K562 (cell line): ENCODE results near the gene RAB27B. TPM values are rescaled to one million over a fixed set of nuclear protein-coding genes. Genes with fewer than 3 reads are reported as not detected.

Experiments
- ATAC-seq: fragments of 200-7000 bp; cut with Tn5 transposase; 3 replicates; pipeline ENCODE4 v1.9.1; 2020; ENCODE audit warnings: moderate library complexity
- BruUV-seq: library from RNA; stranded (reverse); fragments of 400-500 nt; replicated peaks from 2 replicates; lab custom pipeline; 2021; lab: Mats Ljungman, UMichigan
- CTCF ChIA-PET: fragments of 300-600 bp; formaldehyde crosslinking; extraction: SDS; loops from one replicate; lab custom pipeline; 2021; ENCODE audit warnings: low intra/inter-chr PET ratio; lab: Yijun Ruan, JAX
- POLR2A ChIA-PET: fragments of 300-600, 350-650 bp; sonication (Branson Sonifier 250); formaldehyde crosslinking; extraction: SDS; loops from one replicate; lab custom pipeline; 2021; ENCODE audit warnings: antibody characterized with exemption, inconsistent platforms; lab: Yijun Ruan, JAX
- DNase-seq, 4 experiments: peaks; one replicate each; pipeline versions ENCODE4 v3.0.0 to v3.0.0-alpha.2; 2011 to 2018; ENCODE audit warnings: low spot score in 3 of 4, mixed read lengths in 3 of 4; ENCODE audit errors: extremely low read depth in 1 of 4
- FAIRE-seq: peaks from 2 replicates; lab custom pipeline; 2011; peaks lifted over from hg19 to GRCh38; lab: Jason Lieb, UNC
- H2AFZ ChIP-seq: 2 replicates; pipeline ENCODE4 v1.6.0; 2011; ENCODE audit warnings: low read depth, low read length, control low read depth, inconsistent platforms
- H3K27ac ChIP-seq: fragments of 200-600 bp; 3 replicates; pipeline ENCODE4 v1.8.0; 2011; ENCODE audit warnings: low read depth, mild to moderate bottlenecking, control low read depth, inconsistent platforms, low read length, moderate library complexity, mixed read lengths; ENCODE audit errors: extremely low read depth
- H3K27me3 ChIP-seq, 2 experiments: fragments of 300-600 bp in 1 of 2; 2 replicates in 1 of 2; 3 replicates in 1 of 2; pipeline versions ENCODE4 v1.6.0 to v1.8.0; 2011; ENCODE audit warnings: inconsistent platforms in 2 of 2, low read length in 2 of 2, mild to moderate bottlenecking in 1 of 2, mixed read lengths in 1 of 2, moderate library complexity in 1 of 2; ENCODE audit not compliant: control insufficient read depth in 2 of 2, insufficient read depth in 2 of 2
- H3K36me3 ChIP-seq: fragments of 300-600 bp; 3 replicates; pipeline ENCODE4 v1.8.0; 2011; ENCODE audit warnings: mild to moderate bottlenecking, low read length, inconsistent platforms; ENCODE audit not compliant: control insufficient read depth, insufficient read depth
- H3K4me1 ChIP-seq, 2 experiments: fragments of 200-600 bp in 1 of 2; replicated peaks in 1 of 2; 2 replicates in 1 of 2; 3 replicates in 1 of 2; pipeline versions ENCODE4 v1.5.1 to v1.8.0; 2011; ENCODE audit warnings: inconsistent platforms in 2 of 2, low read length in 2 of 2, mild to moderate bottlenecking in 1 of 2, mixed read lengths in 1 of 2, moderate library complexity in 1 of 2; ENCODE audit not compliant: control insufficient read depth in 2 of 2, insufficient read depth in 2 of 2
- H3K4me2 ChIP-seq: 2 replicates; pipeline ENCODE4 v1.6.1; 2011; ENCODE audit warnings: low read length, control low read depth, inconsistent platforms, mixed read lengths; ENCODE audit not compliant: insufficient read depth
- H3K4me3 ChIP-seq: fragments of 200-600 bp; sonication (generic), shearing (Covaris generic); 2 replicates; pipeline ENCODE4 v1.5.1; 2016; ENCODE audit warnings: control low read depth, inconsistent platforms
- H3K79me2 ChIP-seq: fragments of 200-600 bp; 3 replicates; pipeline ENCODE4 v1.8.0; 2011; ENCODE audit warnings: low read length, inconsistent platforms; ENCODE audit not compliant: control insufficient read depth, insufficient read depth
- H3K9ac ChIP-seq, 2 experiments: 2 replicates each; pipeline versions ENCODE4 v1.6.0 to v1.6.1; 2011; ENCODE audit warnings: low read depth in 2 of 2, low read length in 2 of 2, control low read depth in 1 of 2, inconsistent platforms in 1 of 2, mild to moderate bottlenecking in 1 of 2, mixed read lengths in 1 of 2; ENCODE audit not compliant: insufficient read depth in 1 of 2
- H3K9me1 ChIP-seq: one replicate; pipeline ENCODE4 v1.6.0; 2011; ENCODE audit warnings: inconsistent platforms, mild to moderate bottlenecking, low read length, moderate library complexity; ENCODE audit not compliant: control insufficient read depth, insufficient read depth
- H3K9me3 ChIP-seq: replicated peaks from 2 replicates; pipeline ENCODE4 v1.5.1; 2011; ENCODE audit warnings: low read depth, low read length, inconsistent platforms; ENCODE audit not compliant: control insufficient read depth, insufficient read depth
- H4K20me1 ChIP-seq: replicated peaks from 2 replicates; pipeline ENCODE4 v1.6.1; 2011; ENCODE audit warnings: low read length, inconsistent platforms, mixed read lengths; ENCODE audit not compliant: control insufficient read depth, insufficient read depth
- CAMTA2 ChIP-seq: fragments of 250-450 bp; sonication (Bioruptor Pico); conservative IDR thresholded peaks from 2 replicates; pipeline ENCODE4 v1.5.1; 2022
- CBFA2T3 ChIP-seq: fragments of 450-650 bp; IDR thresholded peaks from 2 replicates; pipeline ENCODE4 v1.6.1; 2017
- CBX5 ChIP-seq: IDR thresholded peaks from 2 replicates; pipeline ENCODE4 v1.6.1; 2014; ENCODE audit warnings: low read depth, borderline replicate concordance
- COPS2 ChIP-seq: fragments of 450-650 bp; conservative IDR thresholded peaks from 2 replicates; pipeline ENCODE4 v1.6.1; 2016; ENCODE audit warnings: mild to moderate bottlenecking, moderate library complexity
- CREBBP ChIP-seq: IDR thresholded peaks from one replicate; pipeline ENCODE4 v1.6.1; 2012; ENCODE audit warnings: low read depth, mild to moderate bottlenecking, control low read depth, inconsistent platforms, low read length
- CTCFL ChIP-seq: IDR thresholded peaks from 2 replicates; pipeline ENCODE4 v1.6.1; 2011; ENCODE audit warnings: borderline replicate concordance, low read depth, mild to moderate bottlenecking, moderate library complexity, low read length; ENCODE audit not compliant: insufficient read depth, poor library complexity, severe bottlenecking
- FOXA3 ChIP-seq, 2 experiments: fragments of 450-650 bp in 1 of 2; sonication (generic) in 1 of 2; formaldehyde crosslinking; IDR thresholded peaks in 1 of 2; conservative IDR thresholded peaks in 1 of 2; 2 replicates each; pipeline versions ENCODE4 v1.4.0 to v1.8.0; 2020 to 2022; ENCODE audit warnings: mild to moderate bottlenecking in 2 of 2, missing genetic modification reagents in 1 of 2
- HDAC8 ChIP-seq: fragments of 450-650 bp; IDR thresholded peaks from 2 replicates; pipeline ENCODE4 v1.6.1; 2016; ENCODE audit warnings: mild to moderate bottlenecking, missing genetic modification characterization, moderate library complexity, missing compliant biosample characterization
- MCM2 ChIP-seq: fragments of 450-650 bp; IDR thresholded peaks from 2 replicates; pipeline ENCODE4 v1.6.1; 2017; ENCODE audit warnings: low read depth, mild to moderate bottlenecking
- NFIX ChIP-seq: fragments of 250-450 bp; sonication (Bioruptor Pico); IDR thresholded peaks from 2 replicates; pipeline ENCODE4 v1.4.0; 2020; ENCODE audit warnings: low read depth, mild to moderate bottlenecking, moderate library complexity
- RHOXF2B ChIP-seq: fragments of 250-450 bp; sonication (Bioruptor Pico); conservative IDR thresholded peaks from 2 replicates; pipeline ENCODE4 v1.5.1; 2021
- SLC30A9 ChIP-seq: fragments of 250-450 bp; sonication (Bioruptor Pico); IDR thresholded peaks from 2 replicates; pipeline ENCODE4 v1.8.0; 2022; ENCODE audit warnings: mild to moderate bottlenecking, moderate library complexity
- TAF7 ChIP-seq: fragments of 450-650 bp; IDR thresholded peaks from 2 replicates; pipeline ENCODE4 v1.6.1; 2016; ENCODE audit warnings: missing genetic modification characterization, missing compliant biosample characterization
- TBL1XR1 ChIP-seq, 2 experiments: IDR thresholded peaks; 2 replicates each; pipeline ENCODE4 v1.6.1; 2012; ENCODE audit warnings: improper control_type of control experiment in 2 of 2, low read length in 2 of 2, mild to moderate bottlenecking in 1 of 2
- THRB ChIP-seq: fragments of 450-650 bp; formaldehyde crosslinking; conservative IDR thresholded peaks from 2 replicates; pipeline ENCODE4 v1.4.0; 2022; ENCODE audit warnings: mild to moderate bottlenecking, missing genetic modification characterization
- ZFP30 ChIP-seq: fragments of 250-450 bp; sonication (Bioruptor Pico); IDR thresholded peaks from 2 replicates; pipeline ENCODE4 v1.8.0; 2022; ENCODE audit warnings: moderate library complexity, mild to moderate bottlenecking, inconsistent platforms, borderline replicate concordance
- ZNF197 ChIP-seq: fragments of 200-800 bp; sonication (Bioruptor generic); IDR thresholded peaks from 2 replicates; pipeline ENCODE4 v1.6.1; 2016; ENCODE audit warnings: low read depth, missing genetic modification characterization, missing compliant biosample characterization
- ZNF41 ChIP-seq: fragments of 250-450 bp; sonication (Bioruptor Pico); conservative IDR thresholded peaks from 2 replicates; pipeline ENCODE4 v1.4.0; 2020; ENCODE audit warnings: mild to moderate bottlenecking
- WGBS: fragments of 100-300 bp; shearing (Covaris generic); methylation state at CpG from one replicate; pipeline ENCODE4 v1.1.6; 2016; ENCODE audit warnings: low coverage, mixed read lengths; ENCODE audit not compliant: insufficient coverage; ENCODE audit errors: missing lambda C conversion rate; 5-methylcytosine and 5-hydroxymethylcytosine counted together
- in situ Hi-C: fragments of 300-500 bp; cut with MboI; formaldehyde crosslinking; loops from 4 replicates; pipeline ENCODE4 v1.15.0; 2018; ENCODE audit warnings: inconsistent platforms, mixed read lengths
- intact Hi-C: fragments of 100-400 bp; cut with micrococcal nuclease; formaldehyde crosslinking; loops from 2 replicates; pipeline ENCODE4 v1.14.2; 2022
- polyA plus RNA-seq, 8 experiments: library from polyadenylated mRNA; depleted of rRNA in 4 of 8; stranded (reverse) in 5 of 8; unstranded in 3 of 8; fragments of >200 nt; fragmentation: Nextera tagmentation in 2 of 8; fragmentation: Illumina TruSeq in 1 of 8; extraction: Ambion mirVana in 2 of 8; extraction: Trizol in 1 of 8; gene quantifications; 2 replicates each; pipeline versions ENCODE4 v1.2.1 to v1.2.3, GENCODE V29; 2011 to 2014; ENCODE audit warnings: inconsistent platforms in 1 of 8, missing spikeins in 1 of 8
- total RNA-seq, 7 experiments: library from RNA; depleted of rRNA in 6 of 7; stranded (reverse); fragments of >200 nt in 6 of 7; fragmentation: Illumina TruSeq in 2 of 7; extraction: Trizol in 2 of 7; gene quantifications; 2 replicates each; pipeline versions ENCODE4 v1.2.1 to v1.2.3, GENCODE V29; 2011 to 2021; ENCODE audit warnings: low replicate concordance in 1 of 7

The RAB27B gene
- total and polyA plus RNA-seq, 9 of the 15 experiments (the other 6 are each of a cell fraction or from before 2014, with no cell fraction given), result 0.44 to 5.7 (median 1.2) TPM

- no peaks in the 10 kb centered on the region for H4K20me1 ChIP-seq
- POLR2A ChIA-PET, result no interaction called here
- H3K9me3 ChIP-seq, result no peaks in the 10 kb centered on the region
- no peak overlapping the region for H2AFZ ChIP-seq
- no peak for DNase-seq
- no peak overlapping the region for H3K27ac ChIP-seq
- FAIRE-seq, result no peak
- H3K79me2 ChIP-seq, result no peaks in the 10 kb centered on the region
- CTCF ChIA-PET, result no interaction called here
- no peaks in the 10 kb centered on the region for H3K27me3 ChIP-seq
- no peak for ATAC-seq
- no peaks in the 10 kb centered on the region for H3K36me3 ChIP-seq
- 22% methylated on average over 1 of the region's 1 CpG for WGBS
- TF ChIP-seq CBFA2T3 (no peak), MCM2 (no peak), NFIX (CRISPR knock-in tag) (no peak), ZFP30 (CRISPR knock-in tag) (no peak), RHOXF2B (CRISPR knock-in tag) (no peak), TAF7 (tag) (no peak), FOXA3 (CRISPR knock-in tag; conservative IDR thresholded peaks at IDR 0.05 in 1 of 2, IDR thresholded peaks at IDR 0.05 in 1 of 2) (no peak), THRB (CRISPR knock-in tag) (no peak), SLC30A9 (CRISPR knock-in tag) (no peak), COPS2 (no peak), HDAC8 (tag) (no peak), ZNF197 (no peak), TBL1XR1 (IDR thresholded peaks at IDR 0.05; ENCODE audit: low read length in 2 of 2) (no peak), CBX5 (no peak), ZNF41 (CRISPR knock-in tag) (no peak), CAMTA2 (no peak), CTCFL (no peak), CREBBP (no peak)
- H3K9ac ChIP-seq, result no peak overlapping the region
- no peak overlapping the region for H3K4me3 ChIP-seq
- no peaks in the 10 kb centered on the region for H3K9me1 ChIP-seq
- peaks cover 5 to 7% of the 10 kb centered on the region in 2 experiments; a peak in 4 of 5 replicates for H3K4me1 ChIP-seq
- intact Hi-C loops, result no loop called here
- no peak overlapping the region for H3K4me2 ChIP-seq
- BruUV-seq, result no TSS peak
- in situ Hi-C loops, result no loop called here
Observed at GRCh38 chr18:54824761-54825160, 3.5 kb upstream of the RAB27B start.
